PC-9 (cell line): ENCODE data around the gene MOCOS. TPM values are rescaled to one million over a fixed set of nuclear protein-coding genes. Genes with fewer than 3 reads are reported as not detected.

Source experiments
- BruUV-seq: library from RNA; stranded (reverse); fragments of 400-500 nt; replicated peaks from 2 replicates; lab custom pipeline; 2021; lab: Mats Ljungman, UMichigan
- CTCF ChIA-PET: fragments of 300-600 bp; sonication (Branson Sonifier 250); formaldehyde crosslinking; loops from one replicate; lab custom pipeline; 2022; ENCODE audit warnings: antibody characterized with exemption; lab: Charles Lee
- POLR2A ChIA-PET: fragments of 300-600 bp; sonication (Branson Sonifier 250); formaldehyde crosslinking; loops from one replicate; lab custom pipeline; 2022; ENCODE audit warnings: antibody characterized with exemption; ENCODE audit not compliant: unreplicated experiment; lab: Charles Lee
- DNase-seq, 2 experiments: peaks; one replicate each; pipeline versions ENCODE4 v3.0.0 to v3.0.0-alpha.2; 2015 to 2022; ENCODE audit warnings: mixed read lengths in 1 of 2
- H2AFZ ChIP-seq: fragments of 200-600 bp; sonication (generic); 2 replicates; pipeline ENCODE4 v1.8.1; 2017; ENCODE audit warnings: antibody characterized with exemption
- H3F3A ChIP-seq: fragments of 200-600 bp; sonication (generic); 2 replicates; pipeline ENCODE4 v1.8.1; 2017; ENCODE audit warnings: antibody characterized with exemption, mild to moderate bottlenecking, low read depth; ENCODE audit not compliant: insufficient read depth
- H3K27ac ChIP-seq: fragments of 200-600 bp; sonication (generic); 2 replicates; pipeline ENCODE4 v1.6.1; 2016; ENCODE audit warnings: mixed run types
- H3K27me3 ChIP-seq: fragments of 200-600 bp; sonication (generic); 2 replicates; pipeline ENCODE4 v1.6.1; 2016; ENCODE audit warnings: low read depth, mixed run types; ENCODE audit not compliant: insufficient read depth
- H3K36me3 ChIP-seq: fragments of 200-600 bp; sonication (generic); 2 replicates; pipeline ENCODE4 v1.6.1; 2016; ENCODE audit warnings: low read depth, mixed run types
- H3K4me1 ChIP-seq: fragments of 200-600 bp; sonication (generic); replicated peaks from 2 replicates; pipeline ENCODE4 v1.6.1; 2016; ENCODE audit warnings: mixed run types; ENCODE audit not compliant: insufficient read depth
- H3K4me2 ChIP-seq: fragments of 200-600 bp; sonication (generic); 2 replicates; pipeline ENCODE4 v1.6.1; 2017; ENCODE audit warnings: mixed run types
- H3K4me3 ChIP-seq: fragments of 200-600 bp; sonication (generic); 2 replicates; pipeline ENCODE4 v1.6.1; 2016; ENCODE audit warnings: mixed run types
- H3K79me2 ChIP-seq: fragments of 200-600 bp; sonication (generic); 2 replicates; pipeline ENCODE4 v1.6.1; 2017; ENCODE audit warnings: low read depth, mixed run types
- H3K9me2 ChIP-seq: fragments of 200-600 bp; sonication (generic); 2 replicates; pipeline ENCODE4 v1.8.1; 2017; ENCODE audit warnings: mild to moderate bottlenecking; ENCODE audit not compliant: insufficient read depth
- H3K9me3 ChIP-seq: fragments of 200-600 bp; sonication (generic); 2 replicates; pipeline ENCODE4 v1.8.1; 2016; ENCODE audit warnings: low read depth; ENCODE audit not compliant: insufficient read depth
- H4K20me1 ChIP-seq: fragments of 200-600 bp; sonication (generic); 2 replicates; pipeline ENCODE4 v1.8.1; 2017; ENCODE audit not compliant: insufficient read depth
- CTCF ChIP-seq: fragments of 200-600 bp; sonication (generic); conservative IDR thresholded peaks from 2 replicates; pipeline ENCODE4 v1.6.1; 2017; ENCODE audit warnings: mixed run types, antibody characterized with exemption, mild to moderate bottlenecking, moderate library complexity
- EZH2 ChIP-seq: fragments of 200-600 bp; sonication (generic); IDR thresholded peaks from 2 replicates; pipeline ENCODE4 v1.8.0; 2017; ENCODE audit warnings: antibody characterized with exemption, low read depth
- intact Hi-C: fragments of 100-400 bp; cut with micrococcal nuclease; formaldehyde crosslinking; loops from one replicate; pipeline ENCODE4 v1.10.0; 2022; ENCODE audit not compliant: unreplicated experiment
- total RNA-seq: library from RNA; stranded (reverse); gene quantifications from 2 replicates; pipeline ENCODE4 v1.2.3, GENCODE V29; 2021

MOCOS gene
- total RNA-seq, 1 experiment from 2014 or later = 30.4 TPM

- TF ChIP-seq EZH2 (no peak), CTCF (no peak)
- intact Hi-C loops = loop anchor here (10.0 kb wide), 1 partner anchor 461 kb away; no protein-coding TSS in a partner anchor
- CTCF ChIA-PET = no interaction called here
These were observed 106.7 kb downstream of the MOCOS start for GRCh38 chr18:36294031-36294430.

GRCh38 chr18:36295214-36295613 is 107.9 kb downstream of the MOCOS start:
- no peak for DNase-seq
- H3K79me2 ChIP-seq = peaks cover 15% of the 10 kb centered on the region
- CTCF ChIA-PET = no interaction called here
- POLR2A ChIA-PET = no interaction called here
- intact Hi-C loops = loop anchor here (5.0 to 10.0 kb wide), 3 partner anchors 77 to 460 kb away; no protein-coding TSS in a partner anchor
- no peaks in the 10 kb centered on the region for H4K20me1 ChIP-seq
- H3F3A ChIP-seq = no peaks in the 10 kb centered on the region
- no peak overlapping the region for H3K4me3 ChIP-seq
- H2AFZ ChIP-seq = no peak overlapping the region
- no TSS peak for BruUV-seq
- H3K9me2 ChIP-seq = no peaks in the 10 kb centered on the region
- TF ChIP-seq CTCF = no peak
- no peak for TF ChIP-seq EZH2
- H3K9me3 ChIP-seq = no peaks in the 10 kb centered on the region
- no peaks in the 10 kb centered on the region for H3K36me3 ChIP-seq
- no peak overlapping the region for H3K27ac ChIP-seq
- H3K4me2 ChIP-seq = no peak overlapping the region
- H3K27me3 ChIP-seq = no peaks in the 10 kb centered on the region
- H3K4me1 ChIP-seq = peaks cover 15% of the 10 kb centered on the region

More at GRCh38 chr18:36294031-36294430, 106.7 kb downstream of the MOCOS start:
- peaks cover 3% of the 10 kb centered on the region; the same call in 1 of the 2 replicates for H3K4me1 ChIP-seq
- no peaks in the 10 kb centered on the region for H3K9me2 ChIP-seq
- no peak overlapping the region for H3K4me3 ChIP-seq
- no TSS peak for BruUV-seq
- DNase-seq = no peak
- no peak overlapping the region for H3K4me2 ChIP-seq
- no peaks in the 10 kb centered on the region for H3K9me3 ChIP-seq
- H3K27ac ChIP-seq = no peak overlapping the region
- POLR2A ChIA-PET = no interaction called here
- H3K79me2 ChIP-seq = peaks cover 3% of the 10 kb centered on the region
- H2AFZ ChIP-seq = no peak overlapping the region
- no peaks in the 10 kb centered on the region for H4K20me1 ChIP-seq
- H3K27me3 ChIP-seq = no peaks in the 10 kb centered on the region
- no peaks in the 10 kb centered on the region for H3K36me3 ChIP-seq
- no peaks in the 10 kb centered on the region for H3F3A ChIP-seq

GRCh38 chr18:36295880-36296301 is 108.6 kb downstream of the MOCOS start:
- Histone ChIP-seq H3F3A (no peaks in the 10 kb centered on the region), H3K4me3 (peak overlapping the region; percentile 67; the same call in 1 of the 2 replicates), H3K9me3 (no peaks in the 10 kb centered on the region), H3K4me1 (peaks cover 19% of the 10 kb centered on the region), H4K20me1 (no peaks in the 10 kb centered on the region), H3K4me2 (peak overlapping the region; percentile 91), H3K27me3 (no peaks in the 10 kb centered on the region), H3K36me3 (no peaks in the 10 kb centered on the region), H3K9me2 (no peaks in the 10 kb centered on the region), H3K27ac (0 out of 2 replicates have a peak overlapping the region, but pooled peaks have one; percentile 65), H2AFZ (peak overlapping the region; percentile 85; the same call in 1 of the 2 replicates), H3K79me2 (peaks cover 20% of the 10 kb centered on the region)
- no peak for DNase-seq
- no TSS peak for BruUV-seq
- TF ChIP-seq EZH2 (no peak), CTCF (no peak)
- intact Hi-C loops = loop anchor here (2.0 to 10.0 kb wide), 4 partner anchors 76 to 459 kb away; no protein-coding TSS in a partner anchor
- CTCF ChIA-PET = no interaction called here
- POLR2A ChIA-PET = no interaction called here
